ENCODE data around the gene KDM2B. TPM values are rescaled to one million over a fixed set of nuclear protein-coding genes. Genes with fewer than 3 reads are reported as not detected.

The KDM2B gene
- total and polyA plus RNA-seq, 2 of the 8 experiments (the other 6 are each of a cell fraction or from before 2014, with no cell fraction given): 111 to 162 TPM

- Histone ChIP-seq H2BK15ac (ENCODE audit: low read length) (no peak overlapping the region), H3K79me1 (ENCODE audit: low read depth, low read length) (peaks cover 4% of the 10 kb centered on the region), H3K79me2 (ENCODE audit: control insufficient read depth in 1 of 2, insufficient read depth in 2 of 2, low read length in 2 of 2) (peaks cover 4 to 43% of the 10 kb centered on the region in 2 experiments; a peak in 3 of 4 replicates), H3K4me2 (ENCODE audit: insufficient read depth in 1 of 2, low read depth in 2 of 2, low read length in 2 of 2) (peak overlapping the region; percentile 79 to 99), H3K9me3 (ENCODE audit: insufficient read depth in 2 of 2, low read depth in 1 of 2, low read length in 1 of 2) (no peaks in the 10 kb centered on the region), H2AFZ (ENCODE audit: low read length) (no peak overlapping the region; the same call in 1 of the 2 replicates), H3K36me3 (ENCODE audit: control insufficient read depth in 2 of 4, insufficient read depth in 4 of 4, low read length in 3 of 4) (peaks cover 0 to 8% (median 5%) of the 10 kb centered on the region in 4 experiments; a peak in 4 of 8 replicates), H4K91ac (replicated peaks; ENCODE audit: insufficient read length, low read length) (peak overlapping the region; percentile 81), H3K56ac (replicated peaks; ENCODE audit: insufficient read length, low read depth, low read length) (peak overlapping the region; percentile 82), H2AK5ac (ENCODE audit: low read depth, low read length) (no peak overlapping the region; the same call in 1 of the 2 replicates), H2BK5ac (ENCODE audit: low read depth, low read length) (peak overlapping the region; percentile 80), H3K23ac (ENCODE audit: insufficient read length) (no peak overlapping the region), H4K8ac (ENCODE audit: extremely low read depth, insufficient read depth, low read length) (peak overlapping the region; percentile 91), H3K27ac (ENCODE audit: low read depth, low read length) (peak overlapping the region; percentile 83), H3K4me1 (replicated peaks in 1 of 4; ENCODE audit: control insufficient read depth in 3 of 4, insufficient read depth in 4 of 4, low read length in 3 of 4) (peaks cover 0 to 4% (median under 1%) of the 10 kb centered on the region in 4 experiments; a peak in 1 of 7 replicates), H3K27me3 (replicated peaks in 1 of 4; ENCODE audit: control insufficient read depth in 3 of 4, extremely low read depth in 1 of 4, insufficient read depth in 3 of 4, low read length in 3 of 4) (no peaks in the 10 kb centered on the region), H3K18ac (ENCODE audit: extremely low read depth, low read length) (peak overlapping the region; percentile 95), H3K9ac (replicated peaks in 1 of 4; ENCODE audit: extremely low read depth in 1 of 4, low read depth in 3 of 4, low read length in 3 of 4) (peak overlapping the region; percentile 77 to 93 (median 80)), H4K20me1 (replicated peaks in 1 of 2; ENCODE audit: control insufficient read depth in 1 of 2, insufficient read depth in 2 of 2, low read length in 2 of 2) (peaks cover 0 to 3% of the 10 kb centered on the region in 2 experiments), H4K5ac (ENCODE audit: insufficient read length, low read depth, low read length) (peak overlapping the region; percentile 89), H2BK12ac (ENCODE audit: low read depth, low read length) (no peak overlapping the region), H2BK20ac (ENCODE audit: low read length) (no peak overlapping the region), H3K4ac (replicated peaks; ENCODE audit: insufficient read length, low read depth, low read length) (peak overlapping the region; percentile 89), H3K23me2 (ENCODE audit: low read depth, low read length) (peaks cover 8% of the 10 kb centered on the region), H3K14ac (ENCODE audit: insufficient read length) (no peak overlapping the region), H3K4me3 (ENCODE audit: extremely low read depth in 1 of 4, insufficient read depth in 2 of 4, low read depth in 3 of 4, low read length in 4 of 4) (peak overlapping the region; percentile 76 to 87 (median 86)), H2BK120ac (replicated peaks; ENCODE audit: low read depth, low read length) (no peak overlapping the region)
- no peak for DNase-seq (ENCODE audit: low read depth in 1 of 2, low spot score in 2 of 2)
- CTCF ChIA-PET (ENCODE audit: partially characterized antibody): interaction anchor here (0.5 to 3.8 kb wide), 10 partner anchors 11 to 373 kb away, joined by 3 to 18 read pairs (median 3); no protein-coding TSS in a partner anchor
- POLR2A ChIA-PET (ENCODE audit: partially characterized antibody): interaction anchor here (0.6 to 3.0 kb wide), 26 partner anchors 9 to 489 kb away, joined by 3 to 22 read pairs (median 4); partner anchors contain the start of genes ANAPC5, CAMKK2 and KDM2B
- no peak for FAIRE-seq
- WGBS, 2 experiments (ENCODE audit: extremely low coverage in 1 of 2, insufficient coverage in 1 of 2, insufficient read length in 1 of 2, insufficient replicate concordance in 2 of 2, low coverage in 1 of 2, low lambda C conversion rate in 2 of 2, missing lambda C conversion rate in 1 of 2): 4% methylated on average over 37 of the region's 48 CpGs; no CpG with 5 or more reads in 1 of the 2 experiments
- TF ChIP-seq E2F6 (IDR thresholded peaks at IDR 0.05): peak; percentile 52; the same call in 1 of the 2 replicates
These were observed 180.3 kb downstream of the KDM2B start for GRCh38 chr12:121400332-121401139.
